SK-N-SH (cell line): Measurements from ENCODE around the gene VDAC2. TPM values are rescaled to one million over a fixed set of nuclear protein-coding genes. Genes with fewer than 3 reads are reported as not detected.

ENCODE experiments used
- CTCF ChIA-PET: fragments of 300-600, 350-600 bp; formaldehyde crosslinking; extraction: SDS; loops from one replicate; lab custom pipeline; 2021; lab: Yijun Ruan, JAX
- POLR2A ChIA-PET: fragments of 350-600 bp; sonication (Branson Sonifier 250); formaldehyde crosslinking; extraction: SDS; loops from one replicate; lab custom pipeline; 2020; ENCODE audit warnings: antibody characterized with exemption, inconsistent platforms; lab: Yijun Ruan, JAX
- DNase-seq: peaks from one replicate; pipeline ENCODE4 v3.0.0; 2012
- H2AFZ ChIP-seq: fragments of 200-600 bp; sonication (generic); 2 replicates; pipeline ENCODE4 v1.8.1; 2016; ENCODE audit warnings: antibody characterized with exemption, mild to moderate bottlenecking, low read depth
- H3F3A ChIP-seq: fragments of 200-600 bp; sonication (generic); replicated peaks from 2 replicates; pipeline ENCODE3; 2016; ENCODE audit warnings: antibody characterized with exemption, mild to moderate bottlenecking; ENCODE audit not compliant: insufficient read depth
- H3K27ac ChIP-seq, 2 experiments: fragments of 200-500 bp in 1 of 2; fragments of 200-600 bp in 1 of 2; sonication (Bioruptor generic) in 1 of 2; sonication (generic), shearing (Covaris generic) in 1 of 2; 2 replicates each; pipeline versions ENCODE4 v1.5.1 to v1.6.1; 2014 to 2016; ENCODE audit warnings: low read depth in 2 of 2, inconsistent platforms in 1 of 2, low read length in 1 of 2, mild to moderate bottlenecking in 1 of 2, mixed read lengths in 1 of 2
- H3K27me3 ChIP-seq: fragments of 200-600 bp; sonication (generic), shearing (Covaris generic); 2 replicates; pipeline ENCODE4 v1.6.1; 2016; ENCODE audit warnings: mixed run types; ENCODE audit not compliant: insufficient read depth
- H3K36me3 ChIP-seq, 2 experiments: fragments of 200-500 bp in 1 of 2; fragments of 200-600 bp in 1 of 2; sonication (Bioruptor generic) in 1 of 2; sonication (generic) in 1 of 2; replicated peaks in 1 of 2; 2 replicates each; pipeline versions ENCODE3 to v1.5.1; 2014 to 2016; ENCODE audit warnings: low read length in 1 of 2, mild to moderate bottlenecking in 1 of 2; ENCODE audit not compliant: insufficient read depth in 2 of 2, control insufficient read depth in 1 of 2
- H3K4me1 ChIP-seq, 2 experiments: fragments of 200-500 bp in 1 of 2; fragments of 200-600 bp in 1 of 2; sonication (Bioruptor generic) in 1 of 2; sonication (generic), shearing (Covaris generic) in 1 of 2; 2 replicates each; pipeline versions ENCODE4 v1.5.1 to v1.6.1; 2014 to 2016; ENCODE audit warnings: low read depth in 1 of 2, low read length in 1 of 2, mixed run types in 1 of 2; ENCODE audit not compliant: insufficient read depth in 2 of 2, control insufficient read depth in 1 of 2
- H3K4me2 ChIP-seq: fragments of 200-600 bp; sonication (generic), shearing (Covaris generic); 2 replicates; pipeline ENCODE4 v1.6.1; 2017; ENCODE audit warnings: mixed run types
- H3K4me3 ChIP-seq, 2 experiments: fragments of 200-500 bp in 1 of 2; fragments of 200-600 bp in 1 of 2; sonication (Bioruptor generic) in 1 of 2; sonication (generic), shearing (Covaris generic) in 1 of 2; 2 replicates each; pipeline versions ENCODE4 v1.5.1 to v1.8.1; 2014 to 2016; ENCODE audit warnings: low read depth in 2 of 2, inconsistent platforms in 1 of 2, low read length in 1 of 2, mild to moderate bottlenecking in 1 of 2, mixed read lengths in 1 of 2, moderate library complexity in 1 of 2
- H3K79me2 ChIP-seq: fragments of 200-600 bp; sonication (generic); 2 replicates; pipeline ENCODE4 v1.8.1; 2017; ENCODE audit warnings: mild to moderate bottlenecking; ENCODE audit not compliant: insufficient read depth
- H3K9ac ChIP-seq: fragments of 200-600 bp; sonication (generic); 2 replicates; pipeline ENCODE4 v1.6.1; 2017; ENCODE audit warnings: mixed run types
- H3K9me2 ChIP-seq: fragments of 200-600 bp; sonication (generic); 2 replicates; pipeline ENCODE4 v1.6.1; 2017; ENCODE audit warnings: mixed run types
- H3K9me3 ChIP-seq: fragments of 200-600 bp; sonication (generic); 2 replicates; pipeline ENCODE4 v1.6.1; 2017; ENCODE audit warnings: mixed run types, mild to moderate bottlenecking, moderate library complexity
- H4K20me1 ChIP-seq: fragments of 200-600 bp; sonication (generic); 2 replicates; pipeline ENCODE4 v1.6.1; 2017; ENCODE audit warnings: mild to moderate bottlenecking, mixed run types; ENCODE audit not compliant: insufficient read depth
- ELF1 ChIP-seq: IDR thresholded peaks from 2 replicates; pipeline ENCODE4 v1.4.0; 2012
- EP300 ChIP-seq, 2 experiments: IDR thresholded peaks; 2 replicates each; pipeline versions ENCODE4 v1.4.0 to v1.6.1; 2012; ENCODE audit warnings: borderline replicate concordance in 1 of 2, low read depth in 1 of 2, low read length in 1 of 2
- EZH2phosphoT487 ChIP-seq: fragments of 200-600 bp; sonication (generic); IDR thresholded peaks from 2 replicates; pipeline ENCODE4 v1.6.1; 2017; ENCODE audit warnings: low read depth, mixed run types, mild to moderate bottlenecking, antibody characterized with exemption, moderate library complexity, borderline replicate concordance
- FOXM1 ChIP-seq: IDR thresholded peaks from 2 replicates; pipeline ENCODE4 v1.4.0; 2012; ENCODE audit warnings: low read depth, mild to moderate bottlenecking
- GATA2 ChIP-seq: sonication (generic); formaldehyde crosslinking; IDR thresholded peaks from 2 replicates; pipeline ENCODE4 v1.5.0; 2020; ENCODE audit warnings: mild to moderate bottlenecking, missing genetic modification reagents
- JUND ChIP-seq: IDR thresholded peaks from 2 replicates; pipeline ENCODE4 v1.4.0; 2012
- MAX ChIP-seq: IDR thresholded peaks from 2 replicates; pipeline ENCODE4 v1.4.0; 2012; ENCODE audit warnings: low read depth
- MXI1 ChIP-seq: IDR thresholded peaks from 2 replicates; pipeline ENCODE4 v1.6.1; 2012; ENCODE audit warnings: mild to moderate bottlenecking, low read depth, low read length, improper control_type of control experiment
- SIN3A ChIP-seq: IDR thresholded peaks from 2 replicates; pipeline ENCODE4 v1.6.1; 2012; ENCODE audit warnings: low read depth, mild to moderate bottlenecking, low read length, moderate library complexity, borderline replicate concordance
- SMC3 ChIP-seq: IDR thresholded peaks from 2 replicates; pipeline ENCODE4 v1.6.1; 2012; ENCODE audit warnings: low read depth, low read length, improper control_type of control experiment
- YY1 ChIP-seq: IDR thresholded peaks from 2 replicates; pipeline ENCODE4 v1.4.0; 2012; ENCODE audit warnings: low read depth, mild to moderate bottlenecking
- ZBTB33 ChIP-seq: IDR thresholded peaks from 2 replicates; pipeline ENCODE4 v1.4.0; 2012; ENCODE audit warnings: low read depth, borderline replicate concordance
- WGBS: methylation state at CpG from one replicate; pipeline ENCODE4 v1.1.6; 2017; ENCODE audit warnings: low lambda C conversion rate; 5-methylcytosine and 5-hydroxymethylcytosine counted together
- polyA plus RNA-seq, 3 experiments: library from polyadenylated mRNA; depleted of rRNA; stranded (reverse); fragments of >200 nt; gene quantifications; 2 replicates each; pipeline ENCODE4 v1.2.3, GENCODE V29; 2012
- TF ChIP-seq, protein P1 (sequence below): IDR thresholded peaks from 2 replicates; pipeline ENCODE4 v1.4.0; 2012; ENCODE audit warnings: low read depth, borderline replicate concordance
- TF ChIP-seq, protein P2 (sequence below): fragments of 150-350 bp; IDR thresholded peaks from 2 replicates; pipeline ENCODE4 v1.6.1; 2016; ENCODE audit warnings: mild to moderate bottlenecking, low read depth, low read length

VDAC2 gene
- polyA plus RNA-seq, 1 of the 3 experiments (the other 2 are of a cell fraction): 98.3 TPM

GRCh38 chr10:75208181-75208580 lies 2.4 kb upstream of the VDAC2 start:
- Histone ChIP-seq H3K9ac (no peak overlapping the region), H3K27me3 (no peaks in the 10 kb centered on the region), H3K4me2 (no peak overlapping the region), H3F3A (peaks cover 16% of the 10 kb centered on the region), H3K9me2 (no peaks in the 10 kb centered on the region), H3K79me2 (peaks cover 26% of the 10 kb centered on the region), H3K9me3 (no peaks in the 10 kb centered on the region), H3K27ac (peak overlapping the region in 1 of 2 experiments; percentile 9; a peak in 1 of 4 replicates), H4K20me1 (peaks cover 15% of the 10 kb centered on the region), H3K4me3 (no peak overlapping the region), H3K36me3 (peaks cover 5 to 14% of the 10 kb centered on the region in 2 experiments), H2AFZ (no peak overlapping the region), H3K4me1 (peaks cover 13 to 15% of the 10 kb centered on the region in 2 experiments; a peak in 3 of 4 replicates)
- 84% methylated on average over 4 of the region's 4 CpGs for WGBS
- CTCF ChIA-PET: interaction anchor here (1.1 to 1.7 kb wide), 3 partner anchors 21 to 964 kb away, joined by 3 to 4 read pairs (median 4); partner anchors contain the start of gene COMTD1
- POLR2A ChIA-PET: no interaction called here
- no peak for TF ChIP-seq ZBTB33
- no peak for TF ChIP-seq SIN3A
- TF ChIP-seq GATA2 (CRISPR knock-in tag): no peak
- no peak for TF ChIP-seq ELF1
- TF ChIP-seq YY1: no peak
- DNase-seq: no peak

DNA sequence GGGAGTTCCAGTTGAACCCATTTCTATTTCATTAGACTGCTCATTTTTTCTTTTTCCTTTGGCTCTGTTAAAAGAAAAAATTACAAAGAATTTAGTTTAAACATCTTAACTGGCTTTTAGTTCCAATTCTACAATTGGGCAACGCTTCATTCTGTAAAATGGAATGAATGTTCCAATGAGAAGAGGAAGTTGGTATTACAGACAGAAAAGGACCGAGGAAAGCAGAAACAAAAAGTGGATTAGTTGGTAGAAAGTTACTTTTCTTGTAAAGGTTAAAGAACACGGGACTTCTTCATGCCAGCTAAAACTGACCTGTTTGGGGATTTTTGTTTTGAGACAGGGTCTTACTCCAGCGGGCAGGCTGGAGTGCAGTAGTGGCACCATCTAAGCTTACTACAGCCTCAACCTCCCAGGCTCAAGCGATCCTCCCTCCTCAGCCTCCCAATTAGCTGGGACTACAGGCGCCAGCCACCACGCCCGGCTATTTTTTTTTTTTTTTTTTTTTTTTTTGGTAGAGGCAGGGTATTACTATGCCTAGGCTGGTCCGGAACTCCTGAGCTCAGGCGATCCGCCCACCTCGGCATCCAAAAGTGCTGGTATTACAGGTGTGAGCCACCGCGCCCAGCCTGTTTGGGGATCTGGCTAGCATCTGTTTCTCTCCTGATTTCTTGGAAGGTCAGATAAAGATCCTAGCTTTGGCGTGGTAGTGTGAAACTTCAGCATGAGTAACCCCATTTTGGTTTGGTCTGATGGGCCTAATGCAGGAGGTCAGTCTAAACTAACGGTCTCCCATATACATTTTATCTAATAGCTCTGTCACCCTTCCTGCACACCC lies 1.3 kb upstream of the VDAC2 start:
- POLR2A ChIA-PET: interaction anchor here (0.7 to 3.0 kb wide), 6 partner anchors 11 to 98 kb away, joined by 3 to 15 read pairs (median 5); partner anchors contain the start of gene SAMD8
- H3K27ac ChIP-seq: peak overlapping the region; percentile 96 to 98
- 0 out of 2 replicates have a peak, but pooled peaks have one; percentile 15 for TF ChIP-seq GATA2 (CRISPR knock-in tag)
- no peak for TF ChIP-seq FOXM1
- 90% methylated on average over 16 of the region's 16 CpGs for WGBS
- peaks cover 16% of the 10 kb centered on the region for H4K20me1 ChIP-seq
- peaks cover 37% of the 10 kb centered on the region for H3K79me2 ChIP-seq
- H3K36me3 ChIP-seq: peaks cover 12 to 25% of the 10 kb centered on the region in 2 experiments
- no peaks in the 10 kb centered on the region for H3K9me3 ChIP-seq
- no peak for DNase-seq
- H3K9me2 ChIP-seq: no peaks in the 10 kb centered on the region
- H3K9ac ChIP-seq: peak overlapping the region; percentile 100
- H3F3A ChIP-seq: peaks cover 20% of the 10 kb centered on the region
- peak overlapping the region; percentile 84 for H3K4me2 ChIP-seq
- H2AFZ ChIP-seq: peak overlapping the region; percentile 82
- H3K4me3 ChIP-seq: peak overlapping the region; percentile 84 to 93
- H3K27me3 ChIP-seq: no peaks in the 10 kb centered on the region
- peaks cover 13 to 15% of the 10 kb centered on the region in 2 experiments; a peak in 3 of 4 replicates for H3K4me1 ChIP-seq
- CTCF ChIA-PET: interaction anchor here (0.8 to 4.3 kb wide), 6 partner anchors 16 to 98 kb away, joined by 3 to 36 read pairs (median 8); partner anchors contain the start of genes COMTD1 and SAMD8

GRCh38 chr10:75209921-75210281 lies 695 bp upstream of the VDAC2 start:
- Histone ChIP-seq H3K9me3 (no peaks in the 10 kb centered on the region), H3K79me2 (peaks cover 43% of the 10 kb centered on the region), H3K9me2 (no peaks in the 10 kb centered on the region), H3K36me3 (peaks cover 13 to 31% of the 10 kb centered on the region in 2 experiments), H3K9ac (peak overlapping the region; percentile 100), H3F3A (peaks cover 20% of the 10 kb centered on the region), H3K27me3 (no peaks in the 10 kb centered on the region), H3K4me3 (peak overlapping the region; percentile 84 to 93), H3K27ac (peak overlapping the region; percentile 96 to 98), H2AFZ (peak overlapping the region; percentile 82), H4K20me1 (peaks cover 19% of the 10 kb centered on the region), H3K4me2 (peak overlapping the region; percentile 84), H3K4me1 (peaks cover 13 to 15% of the 10 kb centered on the region in 2 experiments; a peak in 3 of 4 replicates)
- 2% methylated on average over 16 of the region's 19 CpGs for WGBS
- peak; percentile 76 for DNase-seq
- ChIA-PET CTCF (interaction anchor here (0.8 to 4.3 kb wide), 7 partner anchors 15 to 98 kb away, joined by 3 to 36 read pairs (median 5); partner anchors contain the start of genes COMTD1 and SAMD8), POLR2A (interaction anchor here (0.7 to 3.0 kb wide), 8 partner anchors 12 to 1033 kb away, joined by 3 to 15 read pairs (median 4); partner anchors contain the start of genes SAMD8 and ZNF503)
- TF ChIP-seq MAX (peak; percentile 92), ELF1 (no peak), MXI1 (no peak), JUND (no peak), GATA2 (CRISPR knock-in tag) (0 out of 2 replicates have a peak, but pooled peaks have one; percentile 5), SMC3 (no peak), EZH2phosphoT487 (no peak), YY1 (no peak), EP300 (IDR thresholded peaks at IDR 0.05; ENCODE audit: borderline replicate concordance in 1 of 2, low read depth in 1 of 2, low read length in 1 of 2) (no peak), FOXM1 (no peak)
- TF ChIP-seq, protein P1, sequence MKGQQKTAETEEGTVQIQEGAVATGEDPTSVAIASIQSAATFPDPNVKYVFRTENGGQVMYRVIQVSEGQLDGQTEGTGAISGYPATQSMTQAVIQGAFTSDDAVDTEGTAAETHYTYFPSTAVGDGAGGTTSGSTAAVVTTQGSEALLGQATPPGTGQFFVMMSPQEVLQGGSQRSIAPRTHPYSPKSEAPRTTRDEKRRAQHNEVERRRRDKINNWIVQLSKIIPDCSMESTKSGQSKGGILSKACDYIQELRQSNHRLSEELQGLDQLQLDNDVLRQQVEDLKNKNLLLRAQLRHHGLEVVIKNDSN: no peak
- TF ChIP-seq, protein P2, sequence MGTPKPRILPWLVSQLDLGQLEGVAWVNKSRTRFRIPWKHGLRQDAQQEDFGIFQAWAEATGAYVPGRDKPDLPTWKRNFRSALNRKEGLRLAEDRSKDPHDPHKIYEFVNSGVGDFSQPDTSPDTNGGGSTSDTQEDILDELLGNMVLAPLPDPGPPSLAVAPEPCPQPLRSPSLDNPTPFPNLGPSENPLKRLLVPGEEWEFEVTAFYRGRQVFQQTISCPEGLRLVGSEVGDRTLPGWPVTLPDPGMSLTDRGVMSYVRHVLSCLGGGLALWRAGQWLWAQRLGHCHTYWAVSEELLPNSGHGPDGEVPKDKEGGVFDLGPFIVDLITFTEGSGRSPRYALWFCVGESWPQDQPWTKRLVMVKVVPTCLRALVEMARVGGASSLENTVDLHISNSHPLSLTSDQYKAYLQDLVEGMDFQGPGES: no peak
